CD14-positive monocyte (primary cell): ENCODE data around the gene OLFM1. TPM values are rescaled to one million over a fixed set of nuclear protein-coding genes. Genes with fewer than 3 reads are reported as not detected.

Source experiments
- DNase-seq, 3 donors: peaks; one replicate each; pipeline ENCODE4 v3.0.0-alpha.2; 2011 to 2022
- H2AFZ ChIP-seq: 2 replicates; pipeline ENCODE4 v1.6.0; 2012; ENCODE audit warnings: mild to moderate bottlenecking, low read depth, low read length, inconsistent platforms; ENCODE audit not compliant: insufficient read depth, poor library complexity, severe bottlenecking
- H3K27ac ChIP-seq, 2 donors: 1 replicate in 1 of 2; 2 replicates in 1 of 2; pipeline ENCODE4 v1.5.1; 2012 to 2013; ENCODE audit warnings: low read length in 2 of 2, control low read depth in 1 of 2, inconsistent platforms in 1 of 2, low read depth in 1 of 2, mild to moderate bottlenecking in 1 of 2
- H3K27me3 ChIP-seq, 2 donors: one replicate each; pipeline versions ENCODE4 v1.6.0 to v1.6.1; 2011 to 2013; ENCODE audit warnings: low read length in 2 of 2; ENCODE audit not compliant: control insufficient read depth in 2 of 2, insufficient read depth in 2 of 2
- H3K36me3 ChIP-seq, 2 donors: replicated peaks in 1 of 2; 1 replicate in 1 of 2; 2 replicates in 1 of 2; pipeline versions ENCODE4 v1.5.1 to v1.6.1; 2012 to 2013; ENCODE audit warnings: low read length in 2 of 2, control low read depth in 1 of 2, inconsistent platforms in 1 of 2, mild to moderate bottlenecking in 1 of 2; ENCODE audit not compliant: insufficient read depth in 2 of 2, control insufficient read depth in 1 of 2
- H3K4me1 ChIP-seq, 2 donors: 1 replicate in 1 of 2; 2 replicates in 1 of 2; pipeline versions ENCODE4 v1.5.1 to v1.6.1; 2012 to 2013; ENCODE audit warnings: low read length in 2 of 2, control low read depth in 1 of 2, inconsistent platforms in 1 of 2, mild to moderate bottlenecking in 1 of 2, moderate library complexity in 1 of 2; ENCODE audit not compliant: insufficient read depth in 2 of 2, control insufficient read depth in 1 of 2
- H3K4me2 ChIP-seq: replicated peaks from 2 replicates; pipeline ENCODE3; 2012; ENCODE audit warnings: low read length, moderate library complexity, mild to moderate bottlenecking; ENCODE audit not compliant: poor library complexity, severe bottlenecking; ENCODE audit errors: extremely low read depth
- H3K4me3 ChIP-seq, 3 experiments: fragments of 200-600 bp in 1 of 3; sonication (generic) in 1 of 3; replicated peaks in 1 of 3; 1 replicate in 2 of 3; 2 replicates in 1 of 3; pipeline ENCODE4 v1.5.1; 2011 to 2013; ENCODE audit warnings: low read length in 3 of 3, mild to moderate bottlenecking in 3 of 3, control low read depth in 2 of 3, low read depth in 2 of 3, inconsistent platforms in 1 of 3, moderate library complexity in 1 of 3
- H3K79me2 ChIP-seq: 2 replicates; pipeline ENCODE4 v1.6.0; 2012; ENCODE audit warnings: mild to moderate bottlenecking, control low read depth, inconsistent platforms, low read length, moderate library complexity; ENCODE audit not compliant: insufficient read depth
- H3K9ac ChIP-seq: 2 replicates; pipeline ENCODE4 v1.6.0; 2017; ENCODE audit warnings: low read length, mild to moderate bottlenecking; ENCODE audit not compliant: insufficient read depth, poor library complexity, severe bottlenecking
- H3K9me3 ChIP-seq, 2 donors: replicated peaks in 1 of 2; 1 replicate in 1 of 2; 2 replicates in 1 of 2; pipeline versions ENCODE4 v1.5.1 to v1.6.1; 2012 to 2013; ENCODE audit warnings: low read length in 2 of 2, control low read depth in 1 of 2; ENCODE audit not compliant: control insufficient read depth in 1 of 2, insufficient read depth in 1 of 2
- H4K20me1 ChIP-seq: 2 replicates; pipeline ENCODE4 v1.6.0; 2012; ENCODE audit warnings: mild to moderate bottlenecking, low read length, control low read depth, moderate library complexity; ENCODE audit not compliant: insufficient read depth
- H3K27ac Mint-ChIP-seq, 7 donors: one replicate each; pipeline ENCODE4 v1.8.0; 2020; ENCODE audit warnings: mild to moderate bottlenecking in 7 of 7, mixed read lengths in 7 of 7, moderate library complexity in 6 of 7, inconsistent platforms in 2 of 7
- H3K27me3 Mint-ChIP-seq, 3 donors: one replicate each; pipeline ENCODE4 v1.8.0; 2021 to 2022; ENCODE audit warnings: low read depth in 3 of 3, mild to moderate bottlenecking in 3 of 3, mixed read lengths in 3 of 3, moderate library complexity in 3 of 3, inconsistent platforms in 1 of 3
- H3K36me3 Mint-ChIP-seq, 2 donors: one replicate each; pipeline ENCODE4 v1.8.0; 2020; ENCODE audit warnings: mixed read lengths in 2 of 2, inconsistent platforms in 1 of 2, mild to moderate bottlenecking in 1 of 2
- H3K4me1 Mint-ChIP-seq: one replicate; pipeline ENCODE4 v1.8.0; 2020; ENCODE audit warnings: mild to moderate bottlenecking, mixed read lengths
- H3K4me3 Mint-ChIP-seq, 2 donors: one replicate each; pipeline ENCODE4 v1.8.0; 2020; ENCODE audit warnings: mild to moderate bottlenecking in 2 of 2, mixed read lengths in 2 of 2, moderate library complexity in 1 of 2
- H3K9me3 Mint-ChIP-seq, 7 donors: one replicate each; pipeline ENCODE4 v1.8.0; 2020 to 2022; ENCODE audit warnings: mixed read lengths in 7 of 7, mild to moderate bottlenecking in 6 of 7, moderate library complexity in 6 of 7, inconsistent platforms in 2 of 7
- CTCF ChIP-seq: fragments of 200-600 bp; IDR thresholded peaks from one replicate; pipeline ENCODE4 v1.8.0; 2022; ENCODE audit warnings: antibody characterized with exemption, mild to moderate bottlenecking
- WGBS: methylation state at CpG from one replicate; pipeline ENCODE4 v1.1.5; 2013; ENCODE audit warnings: missing lambda C conversion rate; ENCODE audit not compliant: insufficient coverage; 5-methylcytosine and 5-hydroxymethylcytosine counted together
- intact Hi-C, 2 donors: fragments of 100-400 bp; cut with micrococcal nuclease; formaldehyde crosslinking; loops; one replicate each; pipeline versions ENCODE4 v1.15.0 to v1.15.1; 2023
- polyA plus RNA-seq, 3 donors: library from polyadenylated mRNA; depleted of rRNA in 1 of 3; unstranded in 2 of 3; stranded (reverse) in 1 of 3; fragments of 300-500 nt in 2 of 3; fragments of >200 nt in 1 of 3; fragmentation: Illumina TruSeq in 2 of 3; gene quantifications; 1 replicate in 2 of 3; 2 replicates in 1 of 3; pipeline ENCODE4 v1.2.3, GENCODE V29; 2012 to 2021

The OLFM1 gene
- polyA plus RNA-seq, 3 donors = 7.6 to 10.9 (median 9.4) TPM

- H3K27me3 ChIP-seq = peaks cover 0 to 25% of the 10 kb centered on the region in 2 donors
- peaks cover 0 to 5% (median 0%) of the 10 kb centered on the region in 7 donors for H3K9me3 Mint-ChIP-seq
- no peak for TF ChIP-seq CTCF
- no peak overlapping the region for H3K27ac ChIP-seq
- H3K4me2 ChIP-seq = no peak overlapping the region
- H3K27ac Mint-ChIP-seq = no peak overlapping the region
- DNase-seq = no peak
- H3K27me3 Mint-ChIP-seq = peaks cover 36 to 65% (median 43%) of the 10 kb centered on the region in 3 donors
- H3K4me1 ChIP-seq = no peaks in the 10 kb centered on the region
- no peaks in the 10 kb centered on the region for H3K9me3 ChIP-seq
- H3K36me3 Mint-ChIP-seq = no peaks in the 10 kb centered on the region
- no peaks in the 10 kb centered on the region for H3K36me3 ChIP-seq
- no peaks in the 10 kb centered on the region for H3K4me1 Mint-ChIP-seq
- peaks cover 3% of the 10 kb centered on the region for H4K20me1 ChIP-seq
- no peak overlapping the region for H3K4me3 ChIP-seq
- no peak overlapping the region for H2AFZ ChIP-seq
- intact Hi-C loops = no loop called here
- 78% methylated on average over 17 of the region's 31 CpGs for WGBS
- no peak overlapping the region for H3K4me3 Mint-ChIP-seq
- H3K9ac ChIP-seq = no peak overlapping the region
- no peaks in the 10 kb centered on the region for H3K79me2 ChIP-seq
Measured at GRCh38 chr9:135105211-135105745, 17.8 kb downstream of the OLFM1 start.

- no peaks in the 10 kb centered on the region for H3K36me3 ChIP-seq
- no peak overlapping the region for H2AFZ ChIP-seq
- intact Hi-C loops = no loop called here
- no peak overlapping the region for H3K27ac ChIP-seq
- no peak overlapping the region for H3K4me2 ChIP-seq
- Mint-ChIP-seq H3K27ac (no peak overlapping the region), H3K4me1 (no peaks in the 10 kb centered on the region), H3K36me3 (no peaks in the 10 kb centered on the region), H3K27me3 (peaks cover 33 to 65% (median 44%) of the 10 kb centered on the region in 3 donors), H3K9me3 (peaks cover 0 to 5% (median 0%) of the 10 kb centered on the region in 7 donors), H3K4me3 (peak overlapping the region in 1 of 2 donors; percentile 26)
- 56% methylated on average over 17 of the region's 21 CpGs for WGBS
- H3K4me3 ChIP-seq = no peak overlapping the region
- H3K4me1 ChIP-seq = no peaks in the 10 kb centered on the region
- H3K9ac ChIP-seq = no peak overlapping the region
- no peaks in the 10 kb centered on the region for H3K9me3 ChIP-seq
- H3K27me3 ChIP-seq = peaks cover 0 to 25% of the 10 kb centered on the region in 2 donors
- peaks cover 3% of the 10 kb centered on the region for H4K20me1 ChIP-seq
- no peak for DNase-seq
- TF ChIP-seq CTCF = no peak
- H3K79me2 ChIP-seq = no peaks in the 10 kb centered on the region
Measured at GRCh38 chr9:135105938-135106491, 18.5 kb downstream of the OLFM1 start.
